Osteocyte (in vitro differentiated cells): Measurements from ENCODE around the gene KRTAP10-8. TPM values are rescaled to one million over a fixed set of nuclear protein-coding genes. Genes with fewer than 3 reads are reported as not detected.
"Not testable (repeated sequence)": the region's sequence is repeated elsewhere in the genome, so short reads cannot be mapped to it uniquely, and the experiment has no call there.

Source experiments
- DNase-seq: peaks from one replicate; pipeline ENCODE4 v3.0.0; 2021; ENCODE audit warnings: mixed read lengths; ENCODE audit not compliant: unreplicated experiment; ENCODE audit errors: extremely low spot score
- H3K27ac Mint-ChIP-seq: one replicate; pipeline ENCODE4 v1.8.0; 2021; ENCODE audit warnings: mild to moderate bottlenecking, mixed read lengths; ENCODE audit not compliant: unreplicated experiment
- H3K27me3 Mint-ChIP-seq: one replicate; pipeline ENCODE4 v1.8.0; 2021; ENCODE audit warnings: mixed read lengths; ENCODE audit not compliant: unreplicated experiment
- H3K36me3 Mint-ChIP-seq: one replicate; pipeline ENCODE4 v1.8.0; 2021; ENCODE audit warnings: mixed read lengths; ENCODE audit not compliant: unreplicated experiment
- H3K4me1 Mint-ChIP-seq: one replicate; pipeline ENCODE4 v1.8.0; 2021; ENCODE audit warnings: mixed read lengths; ENCODE audit not compliant: unreplicated experiment
- H3K4me3 Mint-ChIP-seq: one replicate; pipeline ENCODE4 v1.8.0; 2021; ENCODE audit warnings: mild to moderate bottlenecking, moderate library complexity, mixed read lengths; ENCODE audit not compliant: unreplicated experiment
- H3K9me3 Mint-ChIP-seq: one replicate; pipeline ENCODE4 v1.8.0; 2021; ENCODE audit warnings: mixed read lengths; ENCODE audit not compliant: unreplicated experiment
- total RNA-seq: library from RNA; stranded (reverse); gene quantifications from 2 replicates; pipeline ENCODE4 v1.2.1, GENCODE V29; 2021
- TF ChIP-seq, protein P1 (sequence below): fragments of 200-600 bp; sonication (generic); IDR thresholded peaks from 2 replicates; pipeline ENCODE4 v1.5.0; 2021; ENCODE audit warnings: antibody characterized with exemption, mild to moderate bottlenecking, moderate library complexity

KRTAP10-8 gene
- total RNA-seq, 1 donor from 2014 or later = not detected

GRCh38 chr21:44639331-44639655 is 27.4 kb downstream of the KRTAP10-8 start:
- TF ChIP-seq, protein P1, sequence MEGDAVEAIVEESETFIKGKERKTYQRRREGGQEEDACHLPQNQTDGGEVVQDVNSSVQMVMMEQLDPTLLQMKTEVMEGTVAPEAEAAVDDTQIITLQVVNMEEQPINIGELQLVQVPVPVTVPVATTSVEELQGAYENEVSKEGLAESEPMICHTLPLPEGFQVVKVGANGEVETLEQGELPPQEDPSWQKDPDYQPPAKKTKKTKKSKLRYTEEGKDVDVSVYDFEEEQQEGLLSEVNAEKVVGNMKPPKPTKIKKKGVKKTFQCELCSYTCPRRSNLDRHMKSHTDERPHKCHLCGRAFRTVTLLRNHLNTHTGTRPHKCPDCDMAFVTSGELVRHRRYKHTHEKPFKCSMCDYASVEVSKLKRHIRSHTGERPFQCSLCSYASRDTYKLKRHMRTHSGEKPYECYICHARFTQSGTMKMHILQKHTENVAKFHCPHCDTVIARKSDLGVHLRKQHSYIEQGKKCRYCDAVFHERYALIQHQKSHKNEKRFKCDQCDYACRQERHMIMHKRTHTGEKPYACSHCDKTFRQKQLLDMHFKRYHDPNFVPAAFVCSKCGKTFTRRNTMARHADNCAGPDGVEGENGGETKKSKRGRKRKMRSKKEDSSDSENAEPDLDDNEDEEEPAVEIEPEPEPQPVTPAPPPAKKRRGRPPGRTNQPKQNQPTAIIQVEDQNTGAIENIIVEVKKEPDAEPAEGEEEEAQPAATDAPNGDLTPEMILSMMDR = no peak
- no peaks in the 10 kb centered on the region for H3K4me1 Mint-ChIP-seq
- peaks cover 16% of the 10 kb centered on the region for H3K27me3 Mint-ChIP-seq
- DNase-seq = peak; percentile 83
- no peaks in the 10 kb centered on the region for H3K36me3 Mint-ChIP-seq
- H3K4me3 Mint-ChIP-seq = no peak overlapping the region
- no peak overlapping the region for H3K27ac Mint-ChIP-seq
- H3K9me3 Mint-ChIP-seq = peaks cover 19% of the 10 kb centered on the region

DNA sequence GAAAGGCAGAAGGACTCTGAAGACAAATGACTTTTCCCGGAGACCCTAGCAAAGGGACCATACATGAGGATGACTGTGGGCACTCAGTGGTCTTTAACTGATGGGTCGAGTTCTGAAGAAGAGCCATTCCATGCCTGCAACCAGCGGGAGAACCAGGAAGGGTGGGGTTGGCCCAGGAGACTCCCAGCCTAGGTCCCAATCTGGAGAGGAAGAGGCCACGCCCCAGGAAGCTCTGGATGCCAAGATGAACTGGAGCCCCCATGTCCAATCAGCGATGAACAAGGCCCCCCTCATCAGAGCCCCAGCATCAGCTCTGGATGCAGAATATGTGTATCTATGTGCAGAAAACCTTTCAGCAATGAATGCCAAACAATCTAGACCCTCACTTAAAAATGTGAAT is 28.9 kb downstream of the KRTAP10-8 start:
- no peak overlapping the region for H3K27ac Mint-ChIP-seq
- H3K36me3 Mint-ChIP-seq = no peaks in the 10 kb centered on the region
- DNase-seq = peak; percentile 57
- H3K4me1 Mint-ChIP-seq = no peaks in the 10 kb centered on the region
- TF ChIP-seq, protein P1 = no peak
- H3K9me3 Mint-ChIP-seq = peaks cover 29% of the 10 kb centered on the region
- peaks cover 11% of the 10 kb centered on the region for H3K27me3 Mint-ChIP-seq
- H3K4me3 Mint-ChIP-seq = no peak overlapping the region

DNA sequence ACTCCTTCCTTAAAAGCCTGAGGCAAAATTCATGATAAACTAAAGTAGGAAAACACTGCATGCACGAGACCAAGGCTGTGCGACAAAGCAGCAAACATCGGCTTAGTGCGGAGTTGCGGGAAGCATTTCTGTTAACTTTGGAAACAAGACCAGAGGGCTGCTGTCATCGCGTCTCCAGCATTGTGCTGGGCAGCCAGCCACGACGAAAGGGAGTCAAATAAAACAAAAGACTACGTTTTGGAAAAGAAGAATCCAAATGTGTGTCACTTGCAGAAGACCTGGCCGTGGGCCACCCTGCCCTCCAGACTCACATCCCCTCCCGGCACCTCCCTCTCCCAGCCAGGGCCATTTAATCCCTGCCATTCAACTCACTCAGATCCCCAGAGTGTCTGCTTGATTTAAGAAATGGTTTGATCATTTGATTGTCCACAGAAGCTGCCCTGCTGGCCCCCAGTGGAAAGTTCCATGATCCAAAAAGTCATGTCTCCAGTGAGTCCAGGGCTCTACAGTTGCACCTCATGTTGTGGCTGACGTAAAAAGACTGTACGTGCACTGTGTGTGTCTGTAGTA is 31.9 kb downstream of the KRTAP10-8 start:
- H3K4me3 Mint-ChIP-seq = no peak overlapping the region
- H3K27me3 Mint-ChIP-seq = peaks cover 6% of the 10 kb centered on the region
- peak; percentile 64 for DNase-seq
- H3K9me3 Mint-ChIP-seq = peaks cover 29% of the 10 kb centered on the region
- H3K36me3 Mint-ChIP-seq = no peaks in the 10 kb centered on the region
- H3K4me1 Mint-ChIP-seq = no peaks in the 10 kb centered on the region
- TF ChIP-seq, protein P1 = no peak
- H3K27ac Mint-ChIP-seq = no peak overlapping the region

- DNase-seq = no peak
- peaks cover 29% of the 10 kb centered on the region for H3K9me3 Mint-ChIP-seq
- H3K36me3 Mint-ChIP-seq = no peaks in the 10 kb centered on the region
- peaks cover 6% of the 10 kb centered on the region for H3K27me3 Mint-ChIP-seq
- H3K27ac Mint-ChIP-seq = no peak overlapping the region
- no peaks in the 10 kb centered on the region for H3K4me1 Mint-ChIP-seq
- TF ChIP-seq, protein P1 = no peak
- H3K4me3 Mint-ChIP-seq = no peak overlapping the region
Measured at GRCh38 chr21:44644878-44645277, 33.0 kb downstream of the KRTAP10-8 start.

DNA sequence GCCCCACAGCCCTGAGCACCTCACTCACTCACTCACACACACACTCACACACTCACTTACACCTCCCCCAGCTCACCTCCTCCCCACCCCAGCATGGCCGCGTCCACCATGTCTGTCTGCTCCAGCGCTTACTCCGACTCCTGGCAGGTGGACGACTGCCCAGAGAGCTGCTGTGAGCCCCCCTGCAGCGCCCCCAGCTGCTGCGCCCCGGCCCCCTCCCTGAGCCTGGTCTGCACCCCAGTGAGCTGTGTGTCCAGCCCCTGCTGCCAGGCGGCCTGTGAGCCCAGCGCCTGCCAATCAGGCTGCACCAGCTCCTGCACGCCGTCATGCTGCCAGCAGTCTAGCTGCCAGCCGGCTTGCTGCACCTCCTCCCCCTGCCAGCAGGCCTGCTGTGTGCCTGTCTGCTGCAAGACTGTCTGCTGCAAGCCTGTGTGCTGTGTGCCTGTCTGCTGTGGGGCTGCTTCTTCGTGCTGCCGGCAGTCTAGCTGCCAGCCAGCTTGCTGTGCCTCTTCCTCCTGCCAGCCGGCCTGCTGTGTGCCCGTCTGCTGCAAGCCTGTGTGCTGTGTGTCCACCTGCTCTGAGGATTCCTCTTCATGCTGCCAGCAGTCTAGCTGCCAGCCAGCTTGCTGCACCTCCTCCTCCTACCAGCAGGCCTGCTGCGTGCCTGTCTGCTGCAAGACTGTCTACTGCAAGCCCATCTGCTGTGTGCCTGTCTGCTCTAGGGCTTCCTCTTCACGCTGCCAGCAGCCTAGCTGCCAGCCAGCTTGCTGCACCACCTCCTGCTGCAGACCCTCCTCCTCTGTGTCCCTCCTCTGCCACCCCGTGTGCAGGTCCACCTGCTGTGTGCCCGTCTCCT is 34.7 kb downstream of the KRTAP10-8 start, which contains the start of gene KRTAP10-11:
TSS of gene KRTAP10-11 (plus strand) at position 49 of the 856 bp plus-strand sequence. CDS start at position 94, 45 bp downstream.
- H3K27ac Mint-ChIP-seq, H3K4me1 Mint-ChIP-seq, H3K36me3 Mint-ChIP-seq, H3K4me3 Mint-ChIP-seq, H3K27me3 Mint-ChIP-seq: not testable (repeated sequence)
- peaks cover 22% of the 10 kb centered on the region for H3K9me3 Mint-ChIP-seq
- DNase-seq = peak; percentile 75
